NCI-H2029 treated with DMSO at 0.1 percent for 48 hours (cell line): ENCODE data around the gene STAT5B.
"Not testable (repeated sequence)": the region's sequence is repeated elsewhere in the genome, so short reads cannot be mapped to it uniquely, and the experiment has no call there.

Source experiments
- DNase-seq: peaks from one replicate; lab custom pipeline; 2025; lab: John Stamatoyannopoulos, UW

Gene STAT5B

DNA sequence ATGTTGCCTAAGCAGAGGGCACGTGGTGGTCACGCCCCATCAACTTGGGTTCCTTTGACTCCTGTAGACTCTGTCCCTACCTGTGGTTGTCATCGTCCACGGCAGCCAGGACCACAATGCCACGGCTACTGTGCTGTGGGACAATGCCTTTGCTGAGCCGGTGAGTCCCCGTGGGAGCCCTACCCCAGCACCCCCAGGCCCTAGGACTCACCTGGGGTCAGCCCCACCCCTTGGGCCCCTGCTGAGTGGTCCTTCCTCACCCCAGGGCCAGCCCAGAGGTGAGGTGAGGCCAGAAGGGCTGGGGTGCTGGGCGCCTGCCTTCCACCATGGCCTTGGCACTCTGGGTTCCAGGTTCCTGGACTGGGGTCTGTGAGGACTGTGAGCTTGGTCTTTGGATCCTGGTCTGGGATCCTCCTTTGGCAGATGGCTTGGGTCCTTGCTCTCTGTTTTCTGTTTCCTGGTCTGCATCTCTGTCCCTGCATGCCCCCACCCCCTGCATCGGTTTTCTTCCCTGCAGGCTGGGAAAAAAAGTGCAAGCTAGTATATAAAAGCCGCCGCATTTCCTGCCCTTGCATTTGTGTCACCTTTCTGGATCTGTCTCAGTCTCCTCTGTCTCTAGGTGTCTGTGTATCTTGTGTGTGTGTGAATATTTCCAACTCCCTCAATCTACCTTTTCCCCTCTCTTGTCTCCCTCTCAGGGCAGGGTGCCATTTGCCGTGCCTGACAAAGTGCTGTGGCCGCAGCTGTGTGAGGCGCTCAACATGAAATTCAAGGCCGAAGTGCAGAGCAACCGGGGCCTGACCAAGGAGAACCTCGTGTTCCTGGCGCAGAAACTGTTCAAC is 29.6 kb upstream of the STAT5B start:
- no peak for DNase-seq

DNA sequence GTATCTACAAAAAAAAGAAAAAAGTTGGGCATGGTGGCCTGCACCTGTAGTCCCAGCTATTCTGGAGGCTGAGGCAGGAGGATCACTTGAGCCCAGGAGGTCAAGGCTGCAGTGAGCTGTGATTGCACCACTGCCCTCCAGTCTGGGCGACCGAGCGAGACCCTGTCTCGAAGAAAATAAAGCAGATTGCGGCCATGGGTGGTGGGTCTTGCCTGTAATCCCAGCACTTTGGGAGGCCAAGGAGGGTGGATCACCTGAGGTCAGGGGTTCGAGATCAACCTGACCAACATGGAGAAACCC is 28.8 kb upstream of the STAT5B start:
- DNase-seq: not testable (repeated sequence)

- no peak for DNase-seq
These were observed 28.2 kb upstream of the STAT5B start for GRCh38 chr17:42304187-42305030.

GRCh38 chr17:42303694-42304093 is 27.5 kb upstream of the STAT5B start:
- DNase-seq: no peak

- DNase-seq: no peak
These were observed 24.8 kb upstream of the STAT5B start for GRCh38 chr17:42301022-42301421.

- not testable (repeated sequence) for DNase-seq
These were observed 23.7 kb upstream of the STAT5B start for GRCh38 chr17:42299913-42300312.

- DNase-seq: not testable (repeated sequence)
These were observed 23.2 kb upstream of the STAT5B start for GRCh38 chr17:42299361-42299760.

DNA sequence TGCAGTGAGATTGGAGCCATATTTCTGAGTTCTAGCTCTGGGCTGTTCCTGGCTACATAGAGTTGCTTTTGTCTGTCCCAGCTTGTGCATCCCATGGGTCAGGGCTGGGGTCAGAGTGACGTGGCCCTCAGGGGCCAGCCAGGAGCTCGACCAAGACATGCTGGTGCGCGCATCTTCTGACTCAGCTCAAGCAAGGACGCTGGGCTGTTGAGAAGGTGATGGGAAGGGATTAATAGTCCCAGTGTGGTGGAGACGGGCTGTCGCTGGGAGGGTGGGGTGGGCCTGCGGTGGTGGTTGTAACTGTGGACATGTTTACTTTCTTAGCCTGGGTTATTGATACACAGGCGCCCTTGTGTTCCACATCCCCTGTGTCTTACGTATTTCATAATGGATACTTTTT is 21.6 kb upstream of the STAT5B start:
- DNase-seq: not testable (repeated sequence)

DNA sequence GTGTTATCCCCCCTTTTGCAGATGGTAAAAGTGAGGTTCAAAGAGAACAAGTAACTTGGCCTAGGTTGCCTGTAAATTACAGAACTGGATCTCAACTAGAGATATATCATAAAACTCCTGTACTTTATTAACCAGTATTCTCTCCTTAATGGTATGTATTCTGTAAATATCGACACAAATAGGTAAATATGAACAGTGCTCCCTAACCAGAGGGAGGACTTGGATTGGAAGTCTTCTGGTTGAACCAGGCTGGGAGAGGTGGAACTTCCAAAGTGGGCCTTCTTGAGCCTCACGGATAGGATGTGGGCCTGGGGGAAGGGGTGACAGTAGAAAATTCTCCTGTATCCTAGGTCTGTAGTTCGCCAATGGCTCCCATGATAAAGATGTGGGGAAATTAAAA is 19.8 kb upstream of the STAT5B start:
- no peak for DNase-seq

DNA sequence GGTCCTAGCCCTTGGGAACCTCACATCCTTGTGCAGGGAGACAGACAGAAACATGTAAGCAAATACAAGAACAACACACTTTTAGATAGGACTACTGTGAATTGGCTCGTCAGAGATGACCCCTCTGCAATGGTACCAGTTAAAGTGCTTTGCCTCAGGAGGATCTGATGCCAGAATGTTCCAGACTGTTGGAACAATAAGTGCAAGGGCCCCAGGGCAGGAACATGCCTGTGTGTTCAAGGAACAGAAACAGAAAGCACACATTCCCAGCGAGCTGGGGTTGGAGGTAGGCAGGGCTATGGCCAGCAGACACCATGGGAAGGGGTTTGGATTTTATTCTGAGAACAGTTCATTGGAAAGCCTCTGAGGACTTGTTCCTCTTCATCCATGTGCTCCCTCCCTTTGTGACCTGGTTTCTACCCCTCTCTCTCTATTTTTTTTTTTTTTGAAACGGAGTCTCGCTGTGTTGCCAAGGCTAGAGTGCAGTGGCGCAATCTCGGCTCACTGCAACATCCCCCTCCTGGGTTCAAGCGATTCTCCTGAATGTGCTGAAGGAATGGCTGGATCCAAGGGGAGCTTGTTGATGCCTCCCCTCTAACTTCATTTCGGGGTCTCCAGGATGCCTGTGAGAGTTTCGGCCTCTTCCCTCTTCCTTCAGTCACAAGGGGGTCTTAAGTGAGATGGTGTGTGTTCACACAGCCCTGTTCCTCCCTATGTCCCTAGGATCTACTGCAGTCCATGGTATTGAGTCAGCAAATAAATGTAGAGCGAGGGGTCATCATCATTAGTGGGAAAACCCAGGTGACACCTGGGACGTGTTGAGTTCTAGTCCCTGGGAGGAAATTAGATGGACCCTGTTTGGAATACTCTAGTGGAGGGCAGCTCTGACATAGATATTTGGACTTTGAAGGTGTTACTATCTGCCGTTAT is 18.5 kb upstream of the STAT5B start:
- no peak for DNase-seq

DNA sequence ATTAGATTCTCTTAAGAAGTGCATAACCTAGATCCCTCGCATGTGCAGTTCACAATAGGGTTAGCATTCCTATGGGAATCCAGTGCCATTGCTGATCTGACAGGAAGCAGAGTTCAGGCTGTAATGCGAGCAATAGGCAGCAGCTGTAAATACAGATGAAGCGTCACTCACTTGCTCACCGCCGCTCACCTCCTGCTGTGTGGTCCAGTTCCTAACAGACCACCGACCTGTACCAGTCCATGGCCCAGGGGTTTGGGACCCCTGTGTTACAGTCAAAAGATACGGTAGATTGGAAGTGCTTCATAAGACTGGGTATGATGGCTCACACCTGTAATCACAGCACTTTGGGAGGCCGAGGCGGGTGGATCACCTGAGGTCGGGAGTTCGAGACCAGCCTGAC is 14.9 kb upstream of the STAT5B start:
- DNase-seq: no peak

DNA sequence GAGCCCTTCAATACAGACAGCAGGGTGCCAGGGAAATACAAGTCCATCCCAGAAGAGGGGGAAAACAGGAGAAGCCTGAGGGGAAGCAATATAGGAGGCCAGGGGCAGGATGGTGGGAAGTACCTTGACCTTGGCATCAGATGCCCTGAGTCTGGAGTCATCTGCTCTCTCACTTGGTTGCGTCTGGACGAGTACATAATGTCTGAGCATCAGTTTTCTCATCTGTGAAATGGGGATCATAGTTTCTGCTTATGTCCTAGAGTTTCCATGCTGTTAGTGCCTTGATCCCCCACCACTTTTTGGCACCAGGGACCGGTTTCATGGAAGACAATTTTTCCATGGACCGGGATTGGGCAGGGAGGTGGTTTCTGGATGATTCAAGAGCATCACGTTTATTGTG is 14.4 kb upstream of the STAT5B start:
- no peak for DNase-seq

DNA sequence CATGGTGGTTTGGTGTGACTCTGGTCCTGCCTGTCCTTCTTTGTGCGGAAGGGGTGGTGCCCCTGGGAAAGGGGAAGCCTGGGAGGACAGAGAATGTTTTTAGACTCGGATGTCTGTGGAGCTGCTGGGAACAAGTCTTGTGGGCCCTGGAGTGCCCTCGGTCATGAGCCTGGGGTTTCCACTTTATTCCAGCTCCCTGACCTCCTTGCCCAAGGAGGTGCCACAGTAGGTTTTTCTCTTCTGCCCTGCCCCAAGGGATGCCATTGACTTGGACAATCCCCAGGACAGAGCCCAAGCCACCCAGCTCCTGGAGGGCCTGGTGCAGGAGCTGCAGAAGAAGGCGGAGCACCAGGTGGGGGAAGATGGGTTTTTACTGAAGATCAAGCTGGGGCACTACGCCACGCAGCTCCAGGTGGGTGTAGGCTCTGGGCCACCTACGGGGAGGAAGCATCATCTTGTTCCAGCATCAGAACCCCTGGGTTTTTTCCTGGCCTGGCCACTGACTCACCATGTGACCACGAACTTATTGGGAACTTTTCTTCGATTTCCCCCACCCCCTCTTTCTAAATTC is 13.5 kb upstream of the STAT5B start:
- no peak for DNase-seq

GRCh38 chr17:42288803-42289610 is 12.8 kb upstream of the STAT5B start:
- DNase-seq: no peak

DNA sequence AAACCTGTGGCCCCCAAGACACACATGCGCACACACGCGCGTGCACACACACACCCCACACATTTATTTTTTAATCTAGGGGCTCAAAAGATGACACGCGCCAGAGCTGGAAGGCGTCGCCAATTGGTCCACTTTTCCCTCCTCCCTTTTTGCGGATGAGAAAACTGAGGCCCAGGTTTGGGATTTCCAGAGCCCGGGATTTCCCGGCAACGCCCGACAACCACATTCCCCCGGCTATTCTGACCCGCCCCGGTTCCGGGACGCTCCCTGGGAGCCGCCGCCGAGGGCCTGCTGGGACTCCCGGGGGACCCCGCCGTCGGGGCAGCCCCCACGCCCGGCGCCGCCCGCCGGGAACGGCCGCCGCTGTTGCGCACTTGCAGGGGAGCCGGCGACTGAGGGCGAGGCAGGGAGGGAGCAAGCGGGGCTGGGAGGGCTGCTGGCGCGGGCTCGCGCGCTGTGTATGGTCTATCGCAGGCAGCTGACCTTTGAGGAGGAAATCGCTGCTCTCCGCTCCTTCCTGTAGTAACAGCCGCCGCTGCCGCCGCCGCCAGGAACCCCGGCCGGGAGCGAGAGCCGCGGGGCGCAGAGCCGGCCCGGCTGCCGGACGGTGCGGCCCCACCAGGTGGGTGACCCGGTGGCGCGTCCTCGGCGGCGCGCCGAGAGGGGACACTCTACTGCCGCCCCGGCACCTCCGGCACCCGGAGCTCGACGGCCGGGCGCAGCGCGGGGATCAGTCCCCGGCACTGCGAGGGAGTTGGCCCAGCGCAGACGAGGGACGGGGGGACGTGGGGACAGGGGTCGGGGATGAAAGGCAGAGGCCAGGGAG is 12.0 kb upstream of the STAT5B start, which contains the start of gene STAT5A:
Gene STAT5A (plus strand): TSS at position 522 of the 826 bp plus-strand sequence. CDS start 914 bp downstream, outside the sequence.
- no peak for DNase-seq

DNA sequence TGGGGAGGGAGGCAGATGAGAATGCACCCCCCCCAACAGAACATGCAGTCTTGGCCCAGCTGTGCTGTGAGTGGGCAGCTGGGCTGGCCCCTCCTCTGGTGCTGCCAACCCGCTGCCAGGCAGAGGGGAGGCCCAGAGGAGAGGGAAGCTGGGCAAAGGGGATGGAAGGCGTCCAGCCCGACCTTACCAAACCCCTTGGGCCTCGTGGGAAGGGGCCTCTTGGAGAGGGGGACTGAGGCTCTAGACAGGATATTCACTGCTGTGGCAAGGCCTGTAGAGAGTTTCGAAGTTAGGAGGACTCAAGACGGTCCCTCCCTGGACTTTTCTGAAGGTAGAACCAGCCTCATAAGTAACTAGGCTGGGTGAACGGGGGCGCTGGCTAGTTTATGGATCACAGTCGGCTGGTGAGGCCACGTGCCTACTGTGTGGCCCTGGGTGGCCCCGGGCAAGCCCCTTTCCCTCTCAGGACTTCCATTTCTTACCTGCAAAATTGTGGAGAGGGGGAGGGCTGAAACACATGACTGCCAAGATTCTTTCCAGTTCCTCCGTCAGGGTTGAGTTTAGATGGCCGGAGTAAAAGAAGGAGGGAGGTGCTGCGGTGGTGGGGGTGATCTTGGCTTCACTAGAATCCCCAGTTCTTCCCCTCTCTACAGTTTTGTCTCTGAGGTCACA is 11.2 kb upstream of the STAT5B start:
- DNase-seq: no peak

DNA sequence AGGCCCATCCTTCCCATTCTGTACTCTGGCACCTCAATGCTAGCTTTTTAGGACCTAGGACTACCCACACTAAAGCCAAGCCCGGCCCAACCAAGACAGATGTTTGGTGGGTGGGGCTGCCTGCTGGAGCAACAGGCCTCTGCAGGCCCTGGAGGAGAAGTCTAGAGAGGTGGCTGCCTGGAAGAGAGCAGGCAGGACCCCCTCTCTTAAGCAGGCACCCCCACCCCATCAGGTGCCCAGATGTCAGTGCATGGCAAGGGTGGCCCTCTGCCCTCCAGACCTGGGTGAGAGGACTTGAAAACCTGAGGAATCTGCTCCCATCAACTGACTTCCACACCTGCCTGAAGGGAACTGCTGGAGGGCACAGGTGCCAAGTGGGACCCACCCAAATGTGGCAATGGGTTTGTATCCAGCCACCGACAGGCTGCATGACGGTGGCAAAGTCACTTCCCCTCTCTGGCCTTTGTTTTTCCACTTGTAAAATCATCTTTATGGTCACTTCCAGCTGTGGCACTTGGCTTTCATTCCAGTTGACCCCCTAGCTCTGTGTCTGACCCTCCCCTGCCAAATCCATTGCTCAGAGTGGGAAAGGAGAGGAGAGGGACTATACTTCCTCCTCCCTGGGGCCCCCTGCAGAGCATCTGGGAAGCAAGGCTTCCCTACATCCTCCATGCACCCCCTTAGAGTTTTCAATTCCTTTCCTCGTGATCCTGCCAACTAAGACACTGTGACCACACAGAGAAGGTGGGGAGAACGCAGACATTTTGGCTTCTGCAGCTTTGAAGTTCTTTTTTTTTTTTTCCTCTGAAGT is 10.4 kb upstream of the STAT5B start:
- no peak for DNase-seq

- no peak for DNase-seq
These were observed 9.3 kb upstream of the STAT5B start for GRCh38 chr17:42285346-42286050.
